Measurements from ENCODE around the gene SEPTIN3.

The SEPTIN3 gene

GRCh38 chr22:41975299-41976069 lies 6.2 kb downstream of the SEPTIN3 start:
- DNase-seq (ENCODE audit: low read depth in 1 of 2, low spot score in 1 of 2): no peak

- peak in 1 of 2 donors; percentile 32 for DNase-seq (ENCODE audit: low read depth in 1 of 2, low spot score in 1 of 2)
These were observed 7.0 kb downstream of the SEPTIN3 start for GRCh38 chr22:41976070-41976901.

- no peak for DNase-seq (ENCODE audit: low read depth in 1 of 2, low spot score in 1 of 2)
These were observed 7.8 kb downstream of the SEPTIN3 start for GRCh38 chr22:41976961-41977566.

GRCh38 chr22:41978732-41979131 lies 9.5 kb downstream of the SEPTIN3 start:
- no peak for DNase-seq (ENCODE audit: low read depth in 1 of 2, low spot score in 1 of 2)

GRCh38 chr22:41979423-41980250 lies 10.4 kb downstream of the SEPTIN3 start:
- DNase-seq (ENCODE audit: low read depth in 1 of 2, low spot score in 1 of 2): no peak

- DNase-seq (ENCODE audit: low read depth in 1 of 2, low spot score in 1 of 2): no peak
These were observed 13.6 kb downstream of the SEPTIN3 start for GRCh38 chr22:41982865-41983264.

GRCh38 chr22:41983513-41984405 lies 14.5 kb downstream of the SEPTIN3 start:
- DNase-seq (ENCODE audit: low read depth in 1 of 2, low spot score in 1 of 2): no peak

- DNase-seq (ENCODE audit: low read depth in 1 of 2, low spot score in 1 of 2): no peak
These were observed 18.0 kb downstream of the SEPTIN3 start for GRCh38 chr22:41987276-41987675.

GRCh38 chr22:41989246-41989645 lies 20.0 kb downstream of the SEPTIN3 start:
- no peak for DNase-seq (ENCODE audit: low read depth in 1 of 2, low spot score in 1 of 2)

GRCh38 chr22:41991111-41991510 lies 21.9 kb downstream of the SEPTIN3 start:
- DNase-seq (ENCODE audit: low read depth in 1 of 2, low spot score in 1 of 2): no peak

- DNase-seq (ENCODE audit: low read depth in 1 of 2, low spot score in 1 of 2): no peak
These were observed 23.3 kb downstream of the SEPTIN3 start for GRCh38 chr22:41992496-41992895.

- DNase-seq (ENCODE audit: low read depth in 1 of 2, low spot score in 1 of 2): no peak
These were observed 26.0 kb downstream of the SEPTIN3 start for GRCh38 chr22:41995211-41995610.

GRCh38 chr22:41996826-41997225 lies 27.6 kb downstream of the SEPTIN3 start:
- DNase-seq (ENCODE audit: low read depth in 1 of 2, low spot score in 1 of 2): no peak

- peak; percentile 76 to 77 for DNase-seq (ENCODE audit: low read depth in 1 of 2, low spot score in 1 of 2)
These were observed 29.4 kb downstream of the SEPTIN3 start, which contains the start of gene WBP2NL for GRCh38 chr22:41998361-41999261. Gene WBP2NL, plus strand, starts transcription at chr22:41998788. Its CDS starts 31 bp downstream, at chr22:41998819.

- no peak for DNase-seq (ENCODE audit: low read depth in 1 of 2, low spot score in 1 of 2)
These were observed 31.2 kb downstream of the SEPTIN3 start for GRCh38 chr22:42000466-42000865.

- DNase-seq (ENCODE audit: low read depth in 1 of 2, low spot score in 1 of 2): no peak
These were observed 31.9 kb downstream of the SEPTIN3 start for GRCh38 chr22:42001121-42001520.

GRCh38 chr22:42001706-42002105 lies 32.5 kb downstream of the SEPTIN3 start:
- DNase-seq (ENCODE audit: low read depth in 1 of 2, low spot score in 1 of 2): no peak

- DNase-seq (ENCODE audit: low read depth in 1 of 2, low spot score in 1 of 2): no peak
These were observed 38.7 kb downstream of the SEPTIN3 start for GRCh38 chr22:42007922-42008321.

GRCh38 chr22:42010778-42011177 lies 41.5 kb downstream of the SEPTIN3 start:
- no peak for DNase-seq (ENCODE audit: low read depth in 1 of 2, low spot score in 1 of 2)
